SK-N-SH (cell line): ENCODE results near the gene ARAF. TPM values are rescaled to one million over a fixed set of nuclear protein-coding genes. Genes with fewer than 3 reads are reported as not detected.

Experiments used
- CTCF ChIA-PET: fragments of 300-600, 350-600 bp; formaldehyde crosslinking; extraction: SDS; loops from one replicate; lab custom pipeline; 2021; lab: Yijun Ruan, JAX
- POLR2A ChIA-PET: fragments of 350-600 bp; sonication (Branson Sonifier 250); formaldehyde crosslinking; extraction: SDS; loops from one replicate; lab custom pipeline; 2020; ENCODE audit warnings: antibody characterized with exemption, inconsistent platforms; lab: Yijun Ruan, JAX
- DNase-seq: peaks from one replicate; pipeline ENCODE4 v3.0.0; 2012
- H2AFZ ChIP-seq: fragments of 200-600 bp; sonication (generic); 2 replicates; pipeline ENCODE4 v1.8.1; 2016; ENCODE audit warnings: antibody characterized with exemption, mild to moderate bottlenecking, low read depth
- H3F3A ChIP-seq: fragments of 200-600 bp; sonication (generic); replicated peaks from 2 replicates; pipeline ENCODE3; 2016; ENCODE audit warnings: antibody characterized with exemption, mild to moderate bottlenecking; ENCODE audit not compliant: insufficient read depth
- H3K27ac ChIP-seq, 2 experiments: fragments of 200-500 bp in 1 of 2; fragments of 200-600 bp in 1 of 2; sonication (Bioruptor generic) in 1 of 2; sonication (generic), shearing (Covaris generic) in 1 of 2; 2 replicates each; pipeline versions ENCODE4 v1.5.1 to v1.6.1; 2014 to 2016; ENCODE audit warnings: low read depth in 2 of 2, inconsistent platforms in 1 of 2, low read length in 1 of 2, mild to moderate bottlenecking in 1 of 2, mixed read lengths in 1 of 2
- H3K27me3 ChIP-seq: fragments of 200-600 bp; sonication (generic), shearing (Covaris generic); 2 replicates; pipeline ENCODE4 v1.6.1; 2016; ENCODE audit warnings: mixed run types; ENCODE audit not compliant: insufficient read depth
- H3K36me3 ChIP-seq, 2 experiments: fragments of 200-500 bp in 1 of 2; fragments of 200-600 bp in 1 of 2; sonication (Bioruptor generic) in 1 of 2; sonication (generic) in 1 of 2; replicated peaks in 1 of 2; 2 replicates each; pipeline versions ENCODE3 to v1.5.1; 2014 to 2016; ENCODE audit warnings: low read length in 1 of 2, mild to moderate bottlenecking in 1 of 2; ENCODE audit not compliant: insufficient read depth in 2 of 2, control insufficient read depth in 1 of 2
- H3K4me1 ChIP-seq, 2 experiments: fragments of 200-500 bp in 1 of 2; fragments of 200-600 bp in 1 of 2; sonication (Bioruptor generic) in 1 of 2; sonication (generic), shearing (Covaris generic) in 1 of 2; 2 replicates each; pipeline versions ENCODE4 v1.5.1 to v1.6.1; 2014 to 2016; ENCODE audit warnings: low read depth in 1 of 2, low read length in 1 of 2, mixed run types in 1 of 2; ENCODE audit not compliant: insufficient read depth in 2 of 2, control insufficient read depth in 1 of 2
- H3K4me2 ChIP-seq: fragments of 200-600 bp; sonication (generic), shearing (Covaris generic); 2 replicates; pipeline ENCODE4 v1.6.1; 2017; ENCODE audit warnings: mixed run types
- H3K4me3 ChIP-seq, 2 experiments: fragments of 200-500 bp in 1 of 2; fragments of 200-600 bp in 1 of 2; sonication (Bioruptor generic) in 1 of 2; sonication (generic), shearing (Covaris generic) in 1 of 2; 2 replicates each; pipeline versions ENCODE4 v1.5.1 to v1.8.1; 2014 to 2016; ENCODE audit warnings: low read depth in 2 of 2, inconsistent platforms in 1 of 2, low read length in 1 of 2, mild to moderate bottlenecking in 1 of 2, mixed read lengths in 1 of 2, moderate library complexity in 1 of 2
- H3K79me2 ChIP-seq: fragments of 200-600 bp; sonication (generic); 2 replicates; pipeline ENCODE4 v1.8.1; 2017; ENCODE audit warnings: mild to moderate bottlenecking; ENCODE audit not compliant: insufficient read depth
- H3K9ac ChIP-seq: fragments of 200-600 bp; sonication (generic); 2 replicates; pipeline ENCODE4 v1.6.1; 2017; ENCODE audit warnings: mixed run types
- H3K9me2 ChIP-seq: fragments of 200-600 bp; sonication (generic); 2 replicates; pipeline ENCODE4 v1.6.1; 2017; ENCODE audit warnings: mixed run types
- H3K9me3 ChIP-seq: fragments of 200-600 bp; sonication (generic); 2 replicates; pipeline ENCODE4 v1.6.1; 2017; ENCODE audit warnings: mixed run types, mild to moderate bottlenecking, moderate library complexity
- H4K20me1 ChIP-seq: fragments of 200-600 bp; sonication (generic); 2 replicates; pipeline ENCODE4 v1.6.1; 2017; ENCODE audit warnings: mild to moderate bottlenecking, mixed run types; ENCODE audit not compliant: insufficient read depth
- CHD2 ChIP-seq: fragments of 150-350 bp; IDR thresholded peaks from 2 replicates; pipeline ENCODE4 v1.6.1; 2018; ENCODE audit warnings: low read length; ENCODE audit not compliant: partially characterized antibody
- CTCF ChIP-seq: fragments of 200-600 bp; sonication (generic); IDR thresholded peaks from 2 replicates; pipeline ENCODE4 v1.6.1; 2017; ENCODE audit warnings: antibody characterized with exemption, mild to moderate bottlenecking, moderate library complexity
- EP300 ChIP-seq, 2 experiments: IDR thresholded peaks; 2 replicates each; pipeline versions ENCODE4 v1.4.0 to v1.6.1; 2012; ENCODE audit warnings: borderline replicate concordance in 1 of 2, low read depth in 1 of 2, low read length in 1 of 2
- EZH2phosphoT487 ChIP-seq: fragments of 200-600 bp; sonication (generic); IDR thresholded peaks from 2 replicates; pipeline ENCODE4 v1.6.1; 2017; ENCODE audit warnings: low read depth, mixed run types, mild to moderate bottlenecking, antibody characterized with exemption, moderate library complexity, borderline replicate concordance
- FOXJ3 ChIP-seq: sonication (generic); formaldehyde crosslinking; IDR thresholded peaks from 2 replicates; pipeline ENCODE4 v1.5.1; 2020; ENCODE audit warnings: mild to moderate bottlenecking, missing genetic modification reagents
- FOXM1 ChIP-seq: IDR thresholded peaks from 2 replicates; pipeline ENCODE4 v1.4.0; 2012; ENCODE audit warnings: low read depth, mild to moderate bottlenecking
- GABPA ChIP-seq: IDR thresholded peaks from 2 replicates; pipeline ENCODE4 v1.4.0; 2012; ENCODE audit warnings: low read depth, mild to moderate bottlenecking
- MAX ChIP-seq: IDR thresholded peaks from 2 replicates; pipeline ENCODE4 v1.4.0; 2012; ENCODE audit warnings: low read depth
- MEF2A ChIP-seq: IDR thresholded peaks from 2 replicates; pipeline ENCODE4 v1.4.0; 2012; ENCODE audit warnings: low read depth, borderline replicate concordance
- NRF1 ChIP-seq: IDR thresholded peaks from 2 replicates; pipeline ENCODE4 v1.6.1; 2012; ENCODE audit warnings: low read depth, mild to moderate bottlenecking, low read length
- RAD21 ChIP-seq: IDR thresholded peaks from 2 replicates; pipeline ENCODE4 v1.6.1; 2012; ENCODE audit warnings: mild to moderate bottlenecking, low read length
- RCOR1 ChIP-seq: fragments of 150-350 bp; IDR thresholded peaks from 2 replicates; pipeline ENCODE4 v1.6.1; 2017; ENCODE audit warnings: antibody characterized with exemption, low read length
- REST ChIP-seq: IDR thresholded peaks from 2 replicates; pipeline ENCODE4 v1.6.1; 2012; ENCODE audit warnings: mild to moderate bottlenecking, low read depth, low read length, moderate library complexity
- RXRA ChIP-seq: IDR thresholded peaks from 2 replicates; pipeline ENCODE4 v1.4.0; 2012; ENCODE audit warnings: low read depth, mild to moderate bottlenecking, borderline replicate concordance
- SIN3A ChIP-seq: IDR thresholded peaks from 2 replicates; pipeline ENCODE4 v1.6.1; 2012; ENCODE audit warnings: low read depth, mild to moderate bottlenecking, low read length, moderate library complexity, borderline replicate concordance
- SMC3 ChIP-seq: IDR thresholded peaks from 2 replicates; pipeline ENCODE4 v1.6.1; 2012; ENCODE audit warnings: low read depth, low read length, improper control_type of control experiment
- YY1 ChIP-seq: IDR thresholded peaks from 2 replicates; pipeline ENCODE4 v1.4.0; 2012; ENCODE audit warnings: low read depth, mild to moderate bottlenecking
- ZBTB33 ChIP-seq: IDR thresholded peaks from 2 replicates; pipeline ENCODE4 v1.4.0; 2012; ENCODE audit warnings: low read depth, borderline replicate concordance
- WGBS: methylation state at CpG from one replicate; pipeline ENCODE4 v1.1.6; 2017; ENCODE audit warnings: low lambda C conversion rate; 5-methylcytosine and 5-hydroxymethylcytosine counted together
- polyA plus RNA-seq, 3 experiments: library from polyadenylated mRNA; depleted of rRNA; stranded (reverse); fragments of >200 nt; gene quantifications; 2 replicates each; pipeline ENCODE4 v1.2.3, GENCODE V29; 2012
- TF ChIP-seq, protein P1 (sequence below): IDR thresholded peaks from 2 replicates; pipeline ENCODE4 v1.4.0; 2012; ENCODE audit warnings: low read depth, borderline replicate concordance

The ARAF gene
- polyA plus RNA-seq, 1 of the 3 experiments (the other 2 are of a cell fraction) = 48.6 TPM

DNA sequence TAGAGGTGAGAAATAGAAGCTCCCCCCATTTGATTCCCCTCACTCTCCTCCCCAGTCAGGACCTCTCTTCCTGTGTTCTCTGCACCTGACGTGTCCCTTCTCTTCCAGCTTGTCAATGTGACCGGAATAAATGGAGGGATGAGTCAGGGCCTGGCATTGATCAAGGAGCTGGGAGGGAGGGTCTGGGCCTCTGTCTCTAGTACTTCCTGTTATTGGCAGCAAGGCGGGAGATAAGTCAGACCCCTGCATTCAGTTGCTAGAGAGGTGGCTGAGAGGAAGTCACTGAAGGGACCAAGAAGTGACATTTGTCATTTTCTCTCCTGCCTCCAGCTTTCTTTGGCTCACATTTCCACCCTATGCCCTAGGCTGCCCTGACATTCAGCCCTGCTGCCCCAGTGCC lies 42.9 kb upstream of the ARAF start:
- CTCF ChIA-PET = interaction anchor here (1.0 kb wide), 1 partner anchor 21 kb away, joined by 3 read pairs; no protein-coding TSS in a partner anchor
- H3F3A ChIP-seq = peaks cover 7% of the 10 kb centered on the region

More for the DNA sequence above, 42.9 kb upstream of the ARAF start:
- H3K9me2 ChIP-seq = no peaks in the 10 kb centered on the region
- no peaks in the 10 kb centered on the region for H3K36me3 ChIP-seq
- no peaks in the 10 kb centered on the region for H3K27me3 ChIP-seq
- no peaks in the 10 kb centered on the region for H3K79me2 ChIP-seq
- H3K9ac ChIP-seq = no peak overlapping the region
- TF ChIP-seq REST (no peak), YY1 (no peak), RCOR1 (no peak), ZBTB33 (no peak), RAD21 (no peak), FOXJ3 (CRISPR knock-in tag) (no peak), EZH2phosphoT487 (no peak), NRF1 (no peak), EP300 (IDR thresholded peaks at IDR 0.05; ENCODE audit: borderline replicate concordance in 1 of 2, low read depth in 1 of 2, low read length in 1 of 2) (no peak), MEF2A (no peak), CHD2 (no peak), SIN3A (no peak), RXRA (no peak), MAX (no peak), GABPA (no peak), SMC3 (no peak), CTCF (no peak), FOXM1 (no peak)
- TF ChIP-seq, protein P1, sequence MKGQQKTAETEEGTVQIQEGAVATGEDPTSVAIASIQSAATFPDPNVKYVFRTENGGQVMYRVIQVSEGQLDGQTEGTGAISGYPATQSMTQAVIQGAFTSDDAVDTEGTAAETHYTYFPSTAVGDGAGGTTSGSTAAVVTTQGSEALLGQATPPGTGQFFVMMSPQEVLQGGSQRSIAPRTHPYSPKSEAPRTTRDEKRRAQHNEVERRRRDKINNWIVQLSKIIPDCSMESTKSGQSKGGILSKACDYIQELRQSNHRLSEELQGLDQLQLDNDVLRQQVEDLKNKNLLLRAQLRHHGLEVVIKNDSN = no peak
- TF ChIP-seq, all 33 proteins: peak for 0
- H3K27ac ChIP-seq = no peak overlapping the region
- 51% methylated on average over 3 of the region's 3 CpGs for WGBS
- H4K20me1 ChIP-seq = no peaks in the 10 kb centered on the region
- no peak overlapping the region for H2AFZ ChIP-seq
- H3K4me3 ChIP-seq = no peak overlapping the region
- POLR2A ChIA-PET = no interaction called here
- H3K4me2 ChIP-seq = no peak overlapping the region
- no peaks in the 10 kb centered on the region for H3K9me3 ChIP-seq
- DNase-seq = no peak
- H3K4me1 ChIP-seq = no peaks in the 10 kb centered on the region; a peak in 2 of 4 replicates
